GM18858 (cell line): ENCODE measurements around the gene INSRR.

Experiments used
- ATAC-seq: cut with Tn5 transposase; IDR thresholded peaks from one replicate; pipeline ENCODE4 v1.9.1; 2021; ENCODE audit not compliant: unreplicated experiment

Gene INSRR

DNA sequence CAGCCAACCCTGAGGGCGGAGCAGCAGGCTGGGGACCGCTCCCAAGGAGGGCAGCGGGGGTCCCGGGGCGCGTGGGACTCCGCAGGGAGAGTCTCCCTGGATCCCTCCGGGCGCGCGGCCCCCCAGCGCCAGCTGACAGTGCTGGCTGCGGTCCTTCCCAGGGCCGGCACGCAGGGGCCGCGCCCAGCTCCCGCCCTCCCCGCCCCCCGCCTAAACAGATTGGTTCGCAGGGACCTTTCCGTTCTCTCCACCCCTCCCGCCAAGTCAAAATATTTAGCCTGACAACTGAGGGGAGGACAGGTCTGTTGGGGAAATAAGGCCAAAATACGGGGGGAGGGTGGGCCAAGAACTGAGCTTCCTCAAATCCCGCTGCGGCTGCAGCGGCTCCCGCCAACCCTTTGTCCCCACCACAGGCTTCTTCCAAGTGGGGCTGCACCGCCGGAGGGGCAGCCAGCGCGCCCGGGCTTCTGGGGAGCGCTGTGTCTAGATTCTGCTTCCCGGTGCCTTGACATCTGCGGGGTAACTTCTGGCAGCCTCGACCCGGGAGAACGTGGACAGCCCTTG is at the start of gene INSRR:
INSRR (minus strand) TSS at position 159 of the 564 bp plus-strand sequence. CDS start 496 bp downstream, outside the sequence.
- no peak for ATAC-seq

- no peak for ATAC-seq
These were observed 49.6 kb upstream of the INSRR start for GRCh38 chr1:156908541-156908940.

DNA sequence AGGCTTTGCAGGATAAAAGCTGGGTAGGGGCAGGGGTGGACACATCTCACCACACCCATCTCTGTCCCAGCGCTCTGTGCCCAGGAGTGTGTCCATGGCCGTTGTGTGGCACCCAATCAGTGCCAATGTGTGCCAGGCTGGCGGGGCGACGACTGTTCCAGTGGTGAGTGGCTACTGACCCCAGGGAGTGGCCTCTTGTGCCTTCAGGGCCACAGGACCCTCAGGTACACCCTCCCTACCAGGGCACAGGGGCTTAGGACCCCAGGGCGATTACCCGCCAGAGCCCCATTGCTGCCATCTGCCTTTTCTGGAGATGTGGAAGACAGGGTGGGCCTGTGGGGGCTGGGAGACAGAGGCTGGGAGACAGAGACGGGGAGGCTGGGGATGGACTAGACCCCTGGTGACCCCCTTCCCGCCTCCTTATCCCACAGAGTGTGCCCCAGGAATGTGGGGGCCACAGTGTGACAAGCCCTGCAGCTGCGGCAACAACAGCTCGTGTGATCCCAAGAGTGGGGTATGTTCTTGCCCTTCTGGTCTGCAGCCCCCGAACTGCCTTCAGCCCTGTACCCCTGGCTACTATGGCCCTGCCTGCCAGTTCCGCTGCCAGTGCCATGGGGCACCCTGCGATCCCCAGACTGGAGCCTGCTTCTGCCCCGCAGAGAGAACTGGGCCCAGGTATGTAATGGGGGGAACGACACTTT is 47.4 kb upstream of the INSRR start:
- ATAC-seq, result no peak

GRCh38 chr1:156905651-156906050 is 46.7 kb upstream of the INSRR start:
- no peak for ATAC-seq

- ATAC-seq, result no peak
These were observed 46.3 kb upstream of the INSRR start for GRCh38 chr1:156905176-156905575.

DNA sequence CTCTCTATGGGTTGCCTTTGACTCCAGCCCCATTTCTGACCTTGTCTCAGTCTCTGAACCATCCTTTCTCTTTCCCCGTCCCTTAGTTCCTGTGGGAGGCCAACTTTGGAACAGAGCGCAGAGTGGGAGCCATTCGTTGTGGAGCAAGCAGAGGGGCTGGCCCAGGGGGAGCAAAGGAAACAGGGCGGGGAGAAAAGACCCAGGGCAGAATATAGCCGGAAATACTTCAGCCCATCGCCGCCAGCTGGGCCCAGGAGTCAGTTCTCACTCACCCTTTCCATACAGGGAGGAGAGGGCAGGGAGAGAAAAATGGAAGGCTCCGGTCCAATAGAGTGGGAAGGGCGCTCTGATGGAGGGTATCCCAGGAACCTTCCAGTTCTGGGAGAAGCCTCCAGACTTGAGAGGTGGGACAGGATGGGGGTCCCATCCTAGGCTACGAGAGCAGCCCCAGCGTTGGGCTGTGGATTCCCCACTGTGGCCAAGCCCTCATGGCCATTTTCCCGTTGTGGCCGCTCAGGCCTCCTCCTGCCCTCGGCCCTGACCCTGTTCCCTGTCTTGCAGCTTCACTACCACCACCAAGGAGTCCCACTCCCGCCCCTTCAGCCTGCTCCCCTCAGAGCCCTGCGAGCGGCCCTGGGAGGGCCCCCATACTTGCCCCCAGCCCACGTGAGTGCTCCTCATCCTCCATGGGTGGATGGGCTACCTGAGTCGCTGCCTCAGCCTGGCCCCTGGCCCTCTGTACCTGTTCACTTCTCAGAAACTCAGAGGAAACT is 45.5 kb upstream of the INSRR start:
- no peak for ATAC-seq

- no peak for ATAC-seq
These were observed 44.6 kb upstream of the INSRR start for GRCh38 chr1:156903328-156904091.

DNA sequence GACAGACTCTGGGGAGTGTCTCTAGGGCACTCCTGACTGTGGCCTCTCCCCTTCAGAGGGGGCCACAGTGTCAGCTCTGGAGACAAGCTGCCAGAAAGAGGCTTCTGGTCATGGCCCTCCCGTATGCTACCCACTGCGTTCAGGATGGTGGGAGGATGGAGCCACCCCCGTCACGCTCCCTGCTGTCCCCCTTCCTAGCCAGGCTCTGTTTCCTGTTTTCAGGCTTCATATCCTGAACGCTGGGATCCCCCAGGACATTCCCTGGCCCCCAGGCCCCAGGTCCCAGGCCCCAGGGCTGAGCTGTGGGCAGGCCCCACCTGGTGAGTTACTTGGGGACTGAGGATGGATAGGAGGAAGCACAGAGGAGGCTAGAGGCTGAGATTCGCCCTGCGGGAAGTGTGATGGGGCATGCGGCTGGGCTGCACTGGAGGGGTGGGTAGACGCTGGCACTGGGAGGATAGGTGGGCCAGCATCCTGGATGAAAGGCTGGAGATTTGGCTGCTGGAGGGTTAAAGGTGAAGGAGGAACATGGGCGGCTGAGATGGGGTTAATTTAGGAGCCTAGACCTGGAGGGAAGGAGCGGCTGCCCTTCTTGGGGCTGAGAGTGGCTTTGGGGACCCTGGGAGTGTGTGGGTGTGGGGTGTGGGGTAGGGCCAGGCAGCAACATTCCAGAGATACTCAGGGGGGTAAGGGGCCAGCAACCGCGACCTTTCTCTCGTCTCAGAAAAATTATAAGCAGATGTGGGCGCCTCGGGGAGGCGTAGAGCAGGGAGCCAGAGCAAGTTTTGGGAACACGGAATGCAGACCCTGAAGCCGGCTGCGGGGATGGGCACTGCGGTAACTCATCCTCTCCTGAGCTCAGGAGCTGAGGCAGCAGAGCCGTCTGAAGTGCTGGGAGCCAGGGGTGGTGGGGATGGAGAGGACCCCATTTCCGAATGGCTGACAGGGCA is 43.3 kb upstream of the INSRR start:
- no peak for ATAC-seq

GRCh38 chr1:156901590-156901900 is 42.6 kb upstream of the INSRR start:
- ATAC-seq, result no peak

- no peak for ATAC-seq
These were observed 42.1 kb upstream of the INSRR start for GRCh38 chr1:156900896-156901589.

DNA sequence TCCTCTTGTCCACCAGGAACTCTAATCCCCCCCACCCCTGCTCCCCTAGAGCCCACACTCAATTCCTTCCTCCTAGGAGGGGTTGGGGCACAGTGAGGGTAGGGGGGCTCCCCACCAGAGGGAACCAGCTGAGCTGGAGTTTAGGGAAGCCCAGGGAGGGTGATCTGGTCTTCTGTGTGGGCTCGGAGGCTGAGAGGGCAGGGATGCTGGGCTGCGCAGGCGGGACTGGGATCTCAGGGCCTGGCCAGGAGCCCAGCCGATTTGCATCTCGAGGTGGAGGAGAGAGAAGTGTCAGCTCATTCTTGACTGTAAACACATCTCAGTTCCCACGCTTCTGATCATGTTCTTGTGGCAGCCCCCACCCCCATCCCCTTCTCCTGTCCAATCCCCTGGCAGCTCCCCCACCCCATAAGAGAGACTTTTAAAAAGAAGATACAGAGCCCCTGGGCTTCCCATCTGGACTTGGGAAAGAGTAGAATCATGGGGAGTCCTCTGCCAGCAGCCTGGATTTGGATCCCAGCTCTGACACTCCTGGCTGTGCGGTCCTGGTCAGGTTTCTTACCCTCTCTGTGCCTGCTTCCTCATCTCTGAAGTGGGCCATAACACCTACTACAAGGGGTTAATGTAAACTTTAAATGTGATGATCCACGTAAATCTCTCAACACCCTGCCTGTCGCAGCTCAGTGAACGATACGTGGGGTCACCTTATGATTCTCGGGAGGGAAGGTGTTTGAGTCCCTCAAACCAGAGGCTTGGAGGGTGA is 41.2 kb upstream of the INSRR start:
- ATAC-seq, result no peak

- no peak for ATAC-seq
These were observed 40.2 kb upstream of the INSRR start for GRCh38 chr1:156898971-156899664.

DNA sequence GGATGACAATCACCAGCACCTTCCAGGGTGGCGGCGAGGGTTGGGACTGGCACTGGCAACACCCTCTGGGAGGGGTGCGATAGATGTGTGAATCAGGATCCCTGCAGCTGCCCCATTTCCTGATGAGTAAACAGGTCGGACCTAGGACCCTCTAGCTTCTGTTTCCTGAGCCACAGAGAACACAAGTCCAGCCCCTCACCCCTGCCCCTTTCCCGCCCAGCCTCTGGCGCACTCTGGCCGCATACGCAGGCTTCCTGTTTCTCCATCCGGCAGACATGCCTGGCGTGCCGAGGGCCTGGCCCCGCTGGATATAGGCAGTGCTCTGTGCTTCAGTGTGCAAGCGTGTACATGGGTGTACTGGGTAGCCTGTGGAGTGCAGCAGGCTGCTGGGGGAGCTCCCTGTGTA is 39.2 kb upstream of the INSRR start:
- ATAC-seq, result no peak

DNA sequence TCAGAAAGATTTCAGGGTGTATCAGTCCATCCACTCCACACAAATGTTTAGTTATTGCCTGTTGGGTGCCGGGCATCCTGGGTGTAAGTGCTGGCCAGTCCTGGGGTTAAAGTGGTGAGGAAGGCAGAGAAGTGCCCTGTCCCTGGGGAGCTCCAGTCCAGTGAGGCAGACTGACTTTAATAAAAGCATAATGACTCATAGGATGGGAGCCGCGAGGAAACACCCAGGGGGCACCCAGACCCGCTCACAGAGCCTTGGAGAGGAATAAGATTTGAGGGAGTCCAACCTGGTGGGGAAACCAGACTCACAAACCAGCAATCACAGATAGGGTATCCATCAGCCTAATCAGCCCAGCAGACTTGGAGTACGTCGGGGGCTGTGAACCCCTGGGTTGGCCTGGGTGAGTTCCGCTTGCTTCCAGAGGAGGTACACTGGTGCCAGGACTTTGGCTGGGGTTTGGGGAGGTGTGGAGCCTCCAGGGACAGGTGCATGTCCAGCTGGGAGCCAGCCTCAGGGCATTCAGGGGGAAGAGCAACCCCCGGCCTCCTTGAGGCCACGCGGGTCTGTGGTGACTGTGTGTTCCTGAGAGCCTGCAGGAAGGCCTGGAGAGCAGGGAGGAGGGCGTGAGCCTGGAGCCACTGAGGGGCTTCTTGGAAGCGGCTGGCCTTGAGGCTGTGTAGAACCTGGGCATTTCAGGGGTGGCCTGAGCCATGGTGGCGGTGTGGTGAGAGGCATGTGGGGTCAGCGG is 38.3 kb upstream of the INSRR start:
- no peak for ATAC-seq

DNA sequence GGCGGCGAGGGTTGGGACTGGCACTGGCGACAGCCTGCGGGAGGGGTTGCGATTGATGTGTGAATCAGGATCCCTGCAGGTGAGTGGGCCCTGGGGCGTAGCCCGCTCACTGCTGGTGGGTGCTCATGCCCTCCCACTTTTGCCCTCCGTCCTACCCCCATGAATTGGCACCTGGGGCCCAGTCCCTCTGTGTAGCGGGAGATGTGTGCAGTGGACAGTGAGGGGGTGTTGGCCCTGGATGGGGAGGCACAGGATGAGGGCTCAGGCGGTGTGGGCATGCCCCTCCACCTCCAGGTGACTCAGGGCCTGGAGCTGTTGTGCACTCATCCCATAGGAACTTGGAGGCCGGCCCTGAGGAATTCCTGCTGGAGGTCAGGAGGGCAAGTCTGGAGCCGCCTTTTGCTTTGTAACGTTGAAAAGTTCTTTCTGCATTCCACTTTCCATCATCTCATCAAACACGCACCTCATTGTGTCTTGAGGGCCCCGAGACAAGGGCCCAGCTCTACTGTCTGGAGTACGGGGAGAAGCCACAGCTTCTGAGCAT is 37.6 kb upstream of the INSRR start:
- ATAC-seq, result no peak

GRCh38 chr1:156895927-156896326 is 37.0 kb upstream of the INSRR start:
- ATAC-seq, result no peak

GRCh38 chr1:156895455-156895812 is 36.5 kb upstream of the INSRR start:
- no peak for ATAC-seq
